Osteoblast (primary cell): ENCODE results near the gene BRD7. TPM values are rescaled to one million over a fixed set of nuclear protein-coding genes. Genes with fewer than 3 reads are reported as not detected.
A peak's percentile ranks its signal among the peaks of the same experiment; 100 is the strongest.

Source experiments
- DNase-seq: peaks from one replicate; pipeline ENCODE4 v3.0.0; 2011; ENCODE audit warnings: low spot score, mixed read lengths; ENCODE audit not compliant: insufficient read length; ENCODE audit errors: missing footprints
- H2AFZ ChIP-seq: 2 replicates; pipeline ENCODE4 v1.6.0; 2011; ENCODE audit warnings: mild to moderate bottlenecking, low read length
- H3K27ac ChIP-seq: 2 replicates; pipeline ENCODE4 v1.5.1; 2011; ENCODE audit warnings: mild to moderate bottlenecking, low read depth, low read length, moderate library complexity
- H3K27me3 ChIP-seq: 2 replicates; pipeline ENCODE4 v1.6.0; 2012; ENCODE audit warnings: mild to moderate bottlenecking, control low read depth, inconsistent platforms, low read length, moderate library complexity; ENCODE audit not compliant: insufficient read depth
- H3K36me3 ChIP-seq: 2 replicates; pipeline ENCODE4 v1.5.1; 2011; ENCODE audit warnings: mild to moderate bottlenecking, low read length, control low read depth, moderate library complexity; ENCODE audit not compliant: insufficient read depth
- H3K4me1 ChIP-seq: 2 replicates; pipeline ENCODE4 v1.5.1; 2011; ENCODE audit warnings: mild to moderate bottlenecking, low read length, control low read depth, moderate library complexity; ENCODE audit not compliant: insufficient read depth
- H3K4me2 ChIP-seq: 2 replicates; pipeline ENCODE4 v1.6.0; 2011; ENCODE audit warnings: mild to moderate bottlenecking, low read length; ENCODE audit not compliant: insufficient read depth
- H3K4me3 ChIP-seq: fragments of 200-600 bp; sonication (generic); 3 replicates; pipeline ENCODE4 v1.5.1; 2012; ENCODE audit warnings: mild to moderate bottlenecking, low read length, inconsistent platforms; ENCODE audit not compliant: insufficient read depth
- H3K79me2 ChIP-seq: 2 replicates; pipeline ENCODE4 v1.6.0; 2012; ENCODE audit warnings: mild to moderate bottlenecking, low read length, control low read depth, inconsistent platforms; ENCODE audit not compliant: insufficient read depth
- H3K9me3 ChIP-seq: 2 replicates; pipeline ENCODE4 v1.5.1; 2011; ENCODE audit warnings: low read depth, low read length, control low read depth
- H4K20me1 ChIP-seq: 2 replicates; pipeline ENCODE4 v1.6.0; 2012; ENCODE audit warnings: mild to moderate bottlenecking, low read length, control low read depth; ENCODE audit not compliant: insufficient read depth
- total RNA-seq: library from RNA; depleted of rRNA; stranded (reverse); fragments of >200 nt; gene quantifications from 2 replicates; pipeline ENCODE4 v1.2.3, GENCODE V29; 2012
- TF ChIP-seq, protein P1 (sequence below): IDR thresholded peaks from 2 replicates; pipeline ENCODE4 v1.5.1; 2011; ENCODE audit warnings: mild to moderate bottlenecking, low read depth, low read length, moderate library complexity; ENCODE audit errors: extremely low read depth

The BRD7 gene
- total RNA-seq, 1 donor, result 22.8 TPM

DNA sequence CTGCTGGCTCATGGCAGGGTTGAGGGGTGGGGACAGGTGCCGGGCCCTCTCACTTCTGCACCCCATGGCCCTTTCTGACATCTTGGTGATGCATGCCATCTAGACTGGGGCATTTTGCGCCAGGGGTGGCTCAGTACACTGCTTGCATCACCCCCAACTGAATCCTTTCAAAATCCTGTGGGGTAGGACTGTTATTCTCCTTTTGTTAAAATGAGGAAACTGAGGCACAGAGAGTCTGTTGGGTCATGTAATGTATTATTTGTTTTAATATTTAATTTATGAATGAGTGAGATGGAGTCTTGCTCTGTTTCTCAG is 92.5 kb downstream of the BRD7 start:
- Histone ChIP-seq H4K20me1 (peaks cover 54% of the 10 kb centered on the region), H3K9me3 (no peaks in the 10 kb centered on the region), H3K36me3 (no peaks in the 10 kb centered on the region), H3K4me2 (no peak overlapping the region), H3K4me1 (peaks cover under 1% of the 10 kb centered on the region), H3K4me3 (no peak overlapping the region), H2AFZ (no peak overlapping the region), H3K27ac (no peak overlapping the region), H3K79me2 (peaks cover 80% of the 10 kb centered on the region), H3K27me3 (no peaks in the 10 kb centered on the region)
- no peak for DNase-seq
- TF ChIP-seq, protein P1, sequence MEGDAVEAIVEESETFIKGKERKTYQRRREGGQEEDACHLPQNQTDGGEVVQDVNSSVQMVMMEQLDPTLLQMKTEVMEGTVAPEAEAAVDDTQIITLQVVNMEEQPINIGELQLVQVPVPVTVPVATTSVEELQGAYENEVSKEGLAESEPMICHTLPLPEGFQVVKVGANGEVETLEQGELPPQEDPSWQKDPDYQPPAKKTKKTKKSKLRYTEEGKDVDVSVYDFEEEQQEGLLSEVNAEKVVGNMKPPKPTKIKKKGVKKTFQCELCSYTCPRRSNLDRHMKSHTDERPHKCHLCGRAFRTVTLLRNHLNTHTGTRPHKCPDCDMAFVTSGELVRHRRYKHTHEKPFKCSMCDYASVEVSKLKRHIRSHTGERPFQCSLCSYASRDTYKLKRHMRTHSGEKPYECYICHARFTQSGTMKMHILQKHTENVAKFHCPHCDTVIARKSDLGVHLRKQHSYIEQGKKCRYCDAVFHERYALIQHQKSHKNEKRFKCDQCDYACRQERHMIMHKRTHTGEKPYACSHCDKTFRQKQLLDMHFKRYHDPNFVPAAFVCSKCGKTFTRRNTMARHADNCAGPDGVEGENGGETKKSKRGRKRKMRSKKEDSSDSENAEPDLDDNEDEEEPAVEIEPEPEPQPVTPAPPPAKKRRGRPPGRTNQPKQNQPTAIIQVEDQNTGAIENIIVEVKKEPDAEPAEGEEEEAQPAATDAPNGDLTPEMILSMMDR, result no peak

DNA sequence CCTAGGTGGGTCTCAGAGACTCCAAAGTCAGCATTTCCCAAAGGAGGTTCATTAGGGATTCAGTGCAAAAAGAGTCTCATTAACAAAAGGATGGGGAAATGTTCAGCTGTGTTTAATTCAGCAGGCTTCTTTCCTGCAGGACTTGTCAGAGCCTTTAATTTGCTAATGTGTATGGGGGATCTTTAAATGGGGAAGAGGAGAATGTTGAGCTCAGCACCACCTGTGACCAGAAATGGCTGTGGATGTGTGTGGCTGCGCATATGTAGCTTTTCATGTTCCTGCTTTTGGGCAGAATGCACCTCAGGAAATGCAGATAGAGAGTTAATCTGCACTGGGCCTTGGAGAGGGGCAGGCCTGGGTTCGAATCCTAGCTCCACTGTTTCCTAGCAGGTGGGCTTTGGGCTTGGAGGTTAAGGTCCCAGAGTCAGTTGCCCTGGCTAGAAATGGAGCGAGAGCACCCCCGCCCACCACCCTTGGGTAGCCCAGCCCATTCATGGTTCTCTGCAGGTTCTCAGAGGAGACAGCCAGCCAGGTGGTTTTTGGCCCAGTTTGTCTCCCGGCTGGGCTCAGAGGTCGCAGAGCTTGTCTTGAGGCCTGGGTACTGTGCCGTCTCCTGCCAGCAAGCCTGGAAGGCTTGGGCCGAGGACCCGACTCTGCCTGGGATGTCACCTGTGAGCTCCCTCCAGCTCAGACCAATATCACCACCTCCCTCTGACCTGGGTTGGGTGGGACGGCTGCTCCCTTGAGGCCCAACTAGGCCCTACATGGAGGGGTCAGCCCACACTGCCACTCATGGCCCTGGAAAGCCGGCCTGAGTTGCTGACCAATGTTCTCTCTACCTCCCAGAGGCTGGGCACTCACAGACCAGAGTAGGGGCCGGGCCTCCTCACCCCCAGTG is 93.1 kb downstream of the BRD7 start:
- H3K79me2 ChIP-seq, result peaks cover 76% of the 10 kb centered on the region
- no peaks in the 10 kb centered on the region for H3K4me1 ChIP-seq
- H3K27ac ChIP-seq, result no peak overlapping the region
- no peaks in the 10 kb centered on the region for H3K36me3 ChIP-seq
- no peaks in the 10 kb centered on the region for H3K9me3 ChIP-seq
- no peak overlapping the region for H3K4me2 ChIP-seq
- no peak overlapping the region for H2AFZ ChIP-seq
- TF ChIP-seq, protein P1, result no peak
- peaks cover 49% of the 10 kb centered on the region for H4K20me1 ChIP-seq
- H3K27me3 ChIP-seq, result no peaks in the 10 kb centered on the region
- DNase-seq, result peak; percentile 30
- no peak overlapping the region for H3K4me3 ChIP-seq

DNA sequence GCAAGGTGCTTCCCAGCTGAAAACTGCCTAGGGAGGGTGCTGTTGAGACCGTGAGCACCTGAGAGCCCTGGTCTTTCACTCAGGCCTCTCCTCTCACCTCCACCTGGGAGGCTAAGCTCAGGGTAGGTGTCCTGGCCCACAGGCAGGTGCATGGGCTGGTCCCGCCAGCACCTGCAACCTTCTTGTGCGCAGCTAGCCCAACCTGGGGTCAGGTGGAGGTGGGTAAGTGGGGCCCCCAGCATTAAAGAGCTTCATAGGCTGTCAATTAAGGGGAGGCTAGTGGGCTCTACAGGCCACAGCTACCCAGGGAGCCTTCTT is 93.7 kb downstream of the BRD7 start:
- H3K79me2 ChIP-seq, result peaks cover 76% of the 10 kb centered on the region

DNA sequence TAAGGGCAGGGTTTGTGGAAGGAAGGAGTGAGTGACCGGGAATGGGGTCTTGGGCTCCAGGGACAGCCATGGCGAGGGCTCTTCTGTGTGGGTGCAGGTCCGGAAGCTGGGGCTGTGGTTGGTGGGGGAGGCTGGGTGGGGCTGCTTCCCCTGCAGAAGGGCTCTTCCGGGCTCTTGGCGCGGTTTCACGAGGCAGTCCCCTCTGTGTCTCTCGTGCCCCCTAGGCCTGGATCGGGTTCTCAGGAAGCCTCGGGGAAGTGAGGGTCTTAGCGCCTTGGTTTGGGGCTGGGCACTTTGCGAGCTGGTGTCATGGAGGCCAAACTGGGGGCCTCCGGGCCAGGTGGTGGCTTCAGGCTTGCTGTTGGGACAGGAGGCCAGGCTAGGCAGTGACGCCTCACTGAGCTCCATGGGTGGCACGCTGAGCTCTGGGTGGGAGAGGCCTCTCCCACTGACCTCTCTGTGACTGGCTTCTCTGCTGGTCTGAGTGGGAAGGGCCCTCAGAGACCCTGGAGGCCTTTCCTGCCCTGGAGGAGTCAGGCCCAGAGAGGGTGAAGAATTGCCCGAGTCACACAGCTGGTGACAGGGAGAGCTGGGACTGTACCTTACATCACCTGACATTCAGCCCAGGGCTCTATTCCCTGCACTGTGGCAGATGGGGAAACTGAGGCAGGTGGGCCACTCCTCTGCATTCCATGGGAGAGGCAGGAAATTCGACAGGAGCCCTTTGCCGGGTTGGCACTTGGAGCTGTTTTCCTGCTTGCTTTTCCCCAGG is 94.3 kb downstream of the BRD7 start:
- Histone ChIP-seq H3K4me3 (no peak overlapping the region), H3K4me2 (no peak overlapping the region), H3K27ac (no peak overlapping the region), H3K4me1 (no peaks in the 10 kb centered on the region), H3K79me2 (peaks cover 75% of the 10 kb centered on the region), H3K27me3 (no peaks in the 10 kb centered on the region), H4K20me1 (peaks cover 54% of the 10 kb centered on the region), H3K36me3 (no peaks in the 10 kb centered on the region), H2AFZ (no peak overlapping the region), H3K9me3 (no peaks in the 10 kb centered on the region)
- TF ChIP-seq, protein P1, result no peak
- peak; percentile 54 for DNase-seq

More for the DNA sequence above, 93.7 kb downstream of the BRD7 start:
- Histone ChIP-seq H3K4me1 (no peaks in the 10 kb centered on the region), H3K4me2 (no peak overlapping the region), H3K4me3 (no peak overlapping the region), H4K20me1 (peaks cover 51% of the 10 kb centered on the region), H2AFZ (no peak overlapping the region), H3K27ac (no peak overlapping the region), H3K9me3 (no peaks in the 10 kb centered on the region), H3K36me3 (no peaks in the 10 kb centered on the region), H3K27me3 (no peaks in the 10 kb centered on the region)
- TF ChIP-seq, protein P1, result no peak
- peak; percentile 58 for DNase-seq
